SKM-1 (cell line): ENCODE data around the gene VCP.
A peak's percentile ranks its signal among the peaks of the same experiment; 100 is the strongest.

ENCODE experiments used
- DNase-seq: peaks from one replicate; lab custom pipeline; 2025; ENCODE audit not compliant: unreplicated experiment; lab: John Stamatoyannopoulos, UW

VCP gene

DNA sequence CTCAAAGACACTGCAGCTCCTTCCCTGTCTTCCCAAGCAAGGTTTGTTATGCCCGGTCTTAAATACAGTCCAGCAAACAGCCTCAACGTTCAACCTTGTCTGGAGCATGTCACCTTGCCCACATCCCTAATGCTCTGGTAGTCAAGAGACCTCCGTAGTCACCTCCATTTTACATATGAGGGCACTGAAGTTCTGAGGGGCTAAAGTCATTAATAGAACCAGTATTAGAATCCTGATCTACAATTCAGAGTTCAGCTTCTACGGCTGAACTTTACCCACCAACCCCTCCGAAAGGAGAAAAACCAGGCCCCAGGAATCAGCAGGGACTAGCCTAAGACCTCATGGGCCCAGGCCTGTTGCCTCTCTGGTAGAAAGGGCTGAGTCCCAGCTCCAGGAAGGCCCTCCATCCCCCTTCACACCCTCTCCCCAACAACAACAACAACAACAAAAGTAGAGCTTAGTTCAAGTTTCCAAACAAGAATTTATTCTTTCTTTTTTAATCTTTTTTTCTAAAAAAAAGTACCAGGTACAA, 31.3 kb upstream of the VCP start:
- DNase-seq, result no peak

DNA sequence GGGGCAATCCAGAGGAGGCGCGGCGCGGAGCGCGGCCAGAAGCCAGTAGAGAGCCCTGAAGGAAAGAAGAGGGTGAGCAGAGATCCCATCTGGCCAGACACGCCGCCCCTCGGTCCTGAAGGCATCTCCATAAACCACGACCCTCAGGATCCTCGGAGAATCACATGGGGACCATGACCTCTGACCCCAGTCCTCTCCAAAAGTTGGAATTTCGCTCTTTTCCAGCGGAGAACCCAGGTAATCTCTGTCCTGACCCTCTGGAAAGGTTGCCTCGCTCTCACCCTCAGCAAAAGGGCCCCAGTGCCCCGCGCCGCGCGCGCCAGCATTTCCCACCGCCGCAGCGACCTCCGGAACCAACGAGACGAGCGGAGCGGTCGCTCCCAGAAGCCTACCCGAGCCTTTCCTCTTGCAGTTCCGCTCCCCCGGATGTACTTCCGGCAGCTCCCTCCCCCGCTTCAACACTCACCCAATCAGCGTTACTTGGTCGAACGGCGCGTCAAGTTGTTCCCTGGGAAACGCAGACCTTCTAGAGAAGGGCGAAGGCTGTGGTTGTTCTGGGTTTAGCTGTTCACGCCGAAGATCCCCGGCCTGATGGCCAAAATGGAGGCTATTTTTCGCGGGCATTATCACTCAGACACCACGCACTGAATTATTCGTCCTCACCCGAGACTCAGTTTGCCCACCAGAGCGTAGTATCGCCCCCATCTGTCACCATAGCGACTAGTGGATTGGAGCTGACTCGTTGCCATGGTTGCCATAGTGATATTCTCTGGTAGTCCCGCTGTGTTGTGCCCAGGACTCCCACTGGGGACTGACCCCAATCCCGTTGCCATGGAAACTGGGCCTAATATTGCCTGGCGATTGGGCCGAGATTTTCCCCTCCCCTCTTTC, 30.6 kb upstream of the VCP start, which contains the start of gene STOML2:
Gene STOML2, minus strand, starts transcription at position 363 of the 891 bp plus-strand sequence. Its CDS starts 37 bp downstream, at position 326.
- DNase-seq, result peak; percentile 94

DNA sequence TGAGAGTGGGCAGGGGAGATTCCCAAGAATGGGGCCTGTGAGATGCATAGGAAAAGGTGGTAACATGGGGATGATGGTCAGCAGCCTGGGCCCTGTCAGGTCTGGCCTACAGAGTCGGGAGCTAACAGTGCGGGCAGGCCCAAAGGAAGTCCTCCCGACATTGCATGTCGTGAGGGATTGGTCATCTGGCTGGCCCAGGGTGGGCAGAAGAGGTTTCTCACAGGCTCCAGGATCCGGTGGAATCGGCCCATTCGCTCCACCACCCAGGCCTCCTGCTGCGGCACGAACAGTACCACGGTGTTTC, 30.0 kb upstream of the VCP start:
- DNase-seq, result no peak

DNA sequence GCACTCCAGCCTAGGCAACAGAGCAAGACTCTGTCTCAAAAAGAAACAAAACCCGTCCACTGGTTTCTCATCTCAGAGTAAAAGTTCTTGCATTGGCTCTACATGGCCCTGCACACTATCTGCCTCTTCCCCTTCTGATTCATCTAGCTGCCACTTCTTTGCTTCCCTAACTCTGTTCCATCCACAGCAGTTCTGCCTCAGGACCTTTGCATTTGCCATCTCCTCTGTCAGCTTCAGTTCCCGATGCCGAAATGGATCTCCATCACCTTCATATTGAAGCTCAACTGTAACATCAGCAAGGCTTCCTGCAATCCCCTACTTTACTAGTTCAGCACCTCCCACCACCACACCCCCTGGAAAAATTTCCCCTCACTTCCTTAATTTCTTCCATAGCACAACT, 25.1 kb upstream of the VCP start:
- no peak for DNase-seq

DNA sequence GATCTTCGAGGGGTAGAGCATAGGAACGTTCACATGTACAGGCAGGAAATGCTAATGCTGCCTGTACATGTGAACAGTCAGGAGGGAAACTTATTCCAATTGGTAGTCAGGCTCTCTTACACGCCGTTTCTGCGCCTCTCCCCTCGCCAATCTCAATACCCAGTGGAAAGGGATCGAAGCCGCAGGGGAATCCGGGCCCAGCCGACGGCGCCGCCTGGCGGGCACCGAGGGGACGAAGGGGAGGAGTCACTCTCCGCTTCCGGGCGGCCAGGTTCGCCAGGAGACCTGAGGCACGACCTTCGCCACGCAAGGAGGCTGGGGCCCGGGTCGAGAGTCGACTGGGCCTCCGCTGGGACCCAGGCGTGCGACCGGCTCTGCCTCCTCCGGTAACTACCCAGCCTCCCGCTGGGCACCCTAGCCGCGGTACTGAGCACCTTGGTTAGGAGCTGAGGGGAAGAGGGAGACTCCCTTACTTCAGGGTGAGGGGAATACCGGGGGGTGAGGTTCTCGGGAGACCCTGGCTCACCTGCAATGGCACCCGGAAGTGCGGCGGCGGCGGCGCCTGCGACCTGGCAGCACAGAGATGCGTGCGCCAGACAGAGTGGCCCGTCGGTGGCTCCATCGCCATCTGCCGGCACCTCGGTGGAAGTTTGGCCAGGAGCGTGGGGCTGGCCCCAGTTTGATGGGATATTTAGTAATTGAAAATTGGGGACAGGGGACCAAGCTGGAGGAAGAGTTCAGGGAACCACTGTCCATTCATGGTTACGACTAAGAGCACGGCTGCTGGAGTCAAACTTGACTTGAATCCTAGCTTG, 23.8 kb upstream of the VCP start, which contains the start of gene PIGO:
Gene PIGO, minus strand, starts transcription at position 557 of the 815 bp plus-strand sequence. CDS start 1,026 bp downstream, outside the sequence.
- DNase-seq, result peak; percentile 69

DNA sequence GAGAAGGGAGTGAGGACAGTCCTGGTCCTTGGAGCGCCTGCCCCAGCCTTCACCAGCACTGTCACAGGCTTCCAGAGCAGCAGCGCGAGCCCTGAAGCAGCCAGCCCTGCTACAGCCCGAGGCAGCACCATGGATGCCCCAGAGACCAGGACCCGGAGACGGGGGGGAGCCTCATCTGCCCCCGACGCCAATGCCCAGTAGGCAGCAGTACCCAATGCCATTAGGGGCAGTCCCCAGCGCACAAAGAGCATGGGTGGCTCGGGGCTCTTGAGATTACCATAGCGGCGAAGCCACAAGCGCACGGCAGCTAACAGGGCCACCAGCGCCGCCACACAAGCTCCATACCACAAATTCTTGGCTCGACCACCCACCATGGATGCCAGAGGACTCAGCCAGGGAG, 19.1 kb upstream of the VCP start:
- no peak for DNase-seq

DNA sequence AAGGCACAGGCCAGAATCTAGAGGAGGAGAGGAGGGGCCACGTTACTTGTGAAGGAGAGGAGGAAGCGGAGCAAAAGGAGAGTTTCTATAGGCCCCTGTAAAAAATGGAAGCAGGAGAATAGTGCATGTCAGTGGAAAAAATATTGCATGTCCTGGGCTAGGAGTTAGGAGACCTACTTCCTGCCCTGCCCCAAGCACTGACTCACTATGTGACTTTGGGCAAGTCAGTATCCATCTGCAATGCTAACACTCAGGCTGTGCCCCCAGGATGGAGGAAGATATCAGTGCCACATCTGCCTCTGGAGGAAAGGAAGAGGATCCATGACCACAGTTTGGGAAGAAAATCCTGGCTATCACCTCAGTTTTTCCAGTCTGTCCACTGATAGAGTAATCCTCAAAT, 17.0 kb upstream of the VCP start:
- DNase-seq, result no peak

DNA sequence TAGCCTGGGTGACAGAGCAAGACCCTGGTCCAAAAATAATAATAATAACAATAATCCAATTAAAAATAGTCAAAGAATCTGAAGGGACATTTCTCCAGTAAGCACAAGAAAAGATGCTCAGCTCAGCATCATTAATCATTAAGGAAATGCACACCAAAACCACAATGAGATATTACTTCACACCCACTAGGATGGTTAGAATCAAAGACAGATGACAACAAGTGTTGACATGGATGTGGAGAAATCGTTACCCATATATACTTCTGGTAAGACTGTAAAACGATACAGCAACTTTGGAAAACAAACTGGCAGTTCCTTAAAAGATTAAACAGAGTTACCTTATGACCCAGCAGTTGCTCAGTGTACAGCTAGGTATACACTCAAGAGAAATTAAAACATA, 12.7 kb upstream of the VCP start:
- DNase-seq, result no peak

DNA sequence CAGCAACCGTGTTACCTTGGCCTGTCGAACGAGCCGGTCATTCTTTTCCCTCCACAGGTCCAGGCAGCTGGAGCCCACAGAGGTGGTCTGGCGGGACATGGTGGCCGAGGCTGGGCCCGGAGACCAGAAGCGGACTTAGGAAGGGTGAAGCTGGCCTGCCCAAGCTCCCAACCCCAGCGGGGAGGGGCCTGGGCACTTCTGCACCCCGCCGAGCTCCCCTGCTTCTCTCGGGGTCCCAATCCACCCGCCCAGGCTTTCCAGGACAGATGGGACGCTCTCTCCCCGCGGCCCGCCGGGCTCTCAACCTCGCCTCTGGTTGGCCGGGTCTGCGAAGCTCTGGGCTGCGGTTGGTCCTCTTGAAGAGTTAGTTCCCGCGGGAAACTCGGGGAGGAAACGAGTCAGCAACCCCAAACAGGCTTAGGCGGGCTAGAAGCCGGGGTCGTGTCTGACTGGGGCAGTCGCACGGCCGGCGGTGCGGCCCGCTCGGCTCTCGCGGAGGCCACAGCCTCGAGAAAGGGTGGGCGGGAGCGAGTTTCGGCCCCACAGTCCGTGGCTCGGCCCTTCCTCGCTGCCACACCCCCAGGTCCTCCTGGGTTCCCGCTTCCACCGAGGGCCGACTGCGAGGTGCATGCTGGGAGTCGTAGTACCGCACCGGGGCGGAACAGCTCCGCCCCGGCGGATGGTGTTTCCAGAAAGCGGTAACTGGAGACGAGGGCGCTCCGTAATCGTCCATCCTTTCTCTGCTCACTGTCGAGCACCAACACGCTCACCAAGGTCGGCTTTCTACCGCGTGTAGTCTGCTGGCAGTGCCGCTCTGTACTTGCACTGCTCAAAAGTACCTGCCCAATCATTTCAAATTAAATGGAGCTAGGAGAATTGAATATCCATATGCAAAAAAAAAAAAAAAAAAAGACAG, 7.3 kb upstream of the VCP start, which contains the start of gene FANCG:
Gene FANCG, minus strand, starts transcription at position 517 of the 916 bp plus-strand sequence. Its CDS starts 418 bp downstream, at position 99.
- peak; percentile 85 for DNase-seq

DNA sequence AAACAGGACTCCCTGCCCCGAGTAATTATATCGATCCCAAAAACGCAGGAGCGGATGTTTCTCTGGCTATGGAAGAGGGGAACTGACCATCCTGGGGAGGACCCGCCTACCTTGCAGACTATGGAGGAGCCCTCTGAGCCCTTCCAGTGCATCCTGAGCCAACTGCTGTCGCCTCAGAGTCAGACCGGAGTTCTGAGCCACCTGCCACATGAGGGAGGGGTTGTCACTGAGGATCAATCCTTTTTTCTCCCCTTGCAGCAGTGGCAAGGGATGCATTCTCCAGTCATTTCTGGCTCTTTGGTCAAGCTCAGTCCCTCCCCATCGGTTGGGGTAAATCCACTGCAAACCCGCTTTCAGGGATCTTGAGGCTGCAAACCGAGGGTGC, 6.6 kb upstream of the VCP start:
- no peak for DNase-seq

DNA sequence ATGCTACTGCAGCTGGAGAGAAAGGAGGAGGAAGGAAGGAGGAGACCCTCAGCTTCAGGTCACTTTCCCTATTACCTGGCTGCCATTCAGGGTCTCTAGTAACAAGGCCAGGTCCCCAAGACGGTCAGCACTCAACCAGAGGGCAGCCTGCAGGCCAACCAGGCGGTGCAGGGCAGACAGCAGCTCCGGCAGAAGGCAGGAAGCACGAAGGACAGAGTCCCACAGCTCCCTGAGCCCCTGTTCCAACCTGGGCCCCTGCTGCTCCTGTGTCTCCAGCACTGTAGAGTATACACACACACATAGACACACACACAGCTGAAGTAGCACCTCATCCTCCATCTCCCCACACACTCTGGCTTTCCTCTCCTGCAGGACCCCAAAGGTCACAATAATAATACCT, 5.6 kb upstream of the VCP start:
- DNase-seq, result no peak

DNA sequence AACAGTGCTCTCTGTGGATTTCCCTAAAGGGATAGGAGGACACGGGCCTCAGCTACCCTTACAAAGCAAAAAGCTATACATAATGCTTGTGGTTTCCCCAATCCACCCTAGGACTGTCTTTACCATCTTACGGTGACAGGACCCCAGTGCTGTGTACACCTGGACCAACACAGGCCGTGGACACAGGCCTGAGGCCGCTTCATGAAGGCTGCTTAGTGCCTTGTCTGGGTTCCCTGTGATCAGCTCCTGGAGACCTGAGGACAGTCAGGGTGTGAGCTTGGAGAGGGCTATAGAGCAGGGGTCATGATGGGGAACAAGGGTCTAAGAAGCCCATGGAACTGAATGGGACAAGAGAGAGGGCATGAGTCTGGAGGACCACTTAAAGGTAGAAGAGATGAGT, 4.4 kb upstream of the VCP start:
- DNase-seq, result no peak

DNA sequence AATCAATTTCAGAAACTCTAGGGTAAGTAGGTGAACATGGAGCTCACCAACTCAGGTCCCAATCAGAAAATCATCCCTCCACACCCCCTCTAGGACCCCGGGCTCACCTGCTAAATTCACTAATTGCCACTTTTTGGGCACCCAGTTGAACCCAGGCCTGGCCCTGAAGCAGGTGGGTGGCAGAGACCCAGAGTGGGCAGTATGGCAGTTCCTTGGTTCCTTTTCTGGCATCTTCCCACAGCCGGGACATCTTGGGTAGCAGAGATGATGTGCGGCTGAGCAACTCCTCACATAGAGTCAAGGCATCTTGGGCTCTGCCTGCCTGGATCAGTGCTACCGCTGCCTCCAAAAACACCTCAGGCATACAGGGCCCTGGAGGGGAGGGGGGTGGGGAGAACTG, 2.9 kb upstream of the VCP start:
- no peak for DNase-seq

DNA sequence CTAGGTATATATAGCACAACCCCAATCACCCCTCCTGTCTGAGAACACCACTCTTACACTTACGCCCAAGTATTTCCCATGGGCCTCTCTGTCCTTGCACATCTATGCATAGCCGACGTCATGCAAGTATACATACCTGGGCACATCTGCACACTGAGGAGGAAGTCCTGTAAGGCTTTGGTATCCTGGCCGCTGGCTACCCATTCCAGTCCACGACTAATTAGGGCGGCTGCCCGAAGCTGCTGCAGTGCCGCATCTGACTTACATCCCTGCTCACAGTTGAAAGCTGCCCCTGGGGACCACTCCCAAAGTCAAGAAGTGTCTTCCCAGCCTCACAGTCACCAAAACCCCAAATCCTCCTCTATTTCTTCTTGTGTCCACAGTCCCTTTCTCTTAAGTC, 2.4 kb upstream of the VCP start:
- DNase-seq, result no peak

DNA sequence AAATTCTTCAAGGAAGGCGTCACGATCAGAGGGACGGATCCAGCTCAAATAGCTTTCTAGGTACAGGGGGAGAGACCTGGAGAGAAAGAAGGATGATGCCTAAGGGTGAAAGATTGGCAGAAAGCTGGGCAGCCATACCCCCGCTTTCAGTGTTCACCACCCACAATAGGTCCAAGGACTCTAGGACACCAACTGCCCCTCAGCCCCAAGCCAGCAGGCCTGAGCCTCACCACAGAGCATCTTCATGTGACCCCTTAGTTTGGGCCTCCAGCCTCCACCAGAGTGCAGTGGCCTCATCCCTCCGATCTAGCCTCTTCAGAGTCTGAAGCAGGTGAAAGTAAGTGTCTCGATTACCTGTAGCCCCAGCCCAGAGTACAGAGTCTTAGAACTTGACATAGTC, 1.7 kb upstream of the VCP start:
- DNase-seq, result no peak

DNA sequence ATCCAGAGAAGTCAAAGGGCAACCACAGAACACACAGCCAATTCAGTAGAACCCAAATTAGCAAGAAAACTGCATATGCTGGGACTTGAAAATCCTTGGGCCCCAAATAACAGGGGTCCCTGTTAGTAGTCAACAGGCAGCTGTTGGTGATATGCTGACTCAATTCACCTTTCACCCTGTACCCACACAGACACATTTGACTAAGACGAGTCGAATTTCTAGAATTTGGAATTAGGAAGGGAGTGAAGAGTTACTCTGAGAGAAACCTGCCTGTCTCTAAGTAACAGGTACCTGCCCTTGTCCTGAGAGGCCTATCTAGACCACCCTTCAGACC, 821 bp upstream of the VCP start:
- no peak for DNase-seq

DNA sequence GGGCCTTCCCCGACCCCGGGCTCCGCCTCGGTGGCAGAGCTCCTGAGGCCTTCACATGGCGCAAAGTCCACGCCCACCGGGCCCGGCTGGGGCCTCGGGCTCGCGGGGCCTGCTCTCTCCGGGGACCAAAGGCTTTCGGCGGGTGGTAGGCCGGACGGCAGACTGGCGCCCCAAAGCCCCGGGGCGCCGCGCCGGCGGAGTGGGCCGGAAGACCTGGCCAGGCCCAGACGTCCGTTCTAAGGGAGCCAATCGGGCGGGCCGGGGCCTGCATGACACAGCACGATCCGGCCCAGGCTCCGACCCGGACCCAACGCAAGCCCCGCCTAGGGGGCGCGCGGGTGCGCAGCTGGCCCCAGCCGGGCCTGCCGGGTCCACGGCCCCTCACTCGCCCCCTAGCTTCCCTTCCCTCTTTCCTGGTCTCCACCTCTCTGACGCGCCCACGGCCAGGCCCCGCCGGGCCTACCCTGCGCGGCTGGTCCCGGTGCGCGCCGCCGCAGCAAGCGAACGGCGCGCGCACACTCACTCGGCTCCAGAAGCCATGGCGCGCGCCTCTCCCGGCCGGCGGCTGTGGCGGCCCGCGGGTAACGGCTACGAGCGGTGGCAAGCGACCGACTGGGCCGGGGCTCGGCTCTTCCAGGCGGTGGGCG, 488 bp downstream of the VCP start:
- DNase-seq, result peak; percentile 72

DNA sequence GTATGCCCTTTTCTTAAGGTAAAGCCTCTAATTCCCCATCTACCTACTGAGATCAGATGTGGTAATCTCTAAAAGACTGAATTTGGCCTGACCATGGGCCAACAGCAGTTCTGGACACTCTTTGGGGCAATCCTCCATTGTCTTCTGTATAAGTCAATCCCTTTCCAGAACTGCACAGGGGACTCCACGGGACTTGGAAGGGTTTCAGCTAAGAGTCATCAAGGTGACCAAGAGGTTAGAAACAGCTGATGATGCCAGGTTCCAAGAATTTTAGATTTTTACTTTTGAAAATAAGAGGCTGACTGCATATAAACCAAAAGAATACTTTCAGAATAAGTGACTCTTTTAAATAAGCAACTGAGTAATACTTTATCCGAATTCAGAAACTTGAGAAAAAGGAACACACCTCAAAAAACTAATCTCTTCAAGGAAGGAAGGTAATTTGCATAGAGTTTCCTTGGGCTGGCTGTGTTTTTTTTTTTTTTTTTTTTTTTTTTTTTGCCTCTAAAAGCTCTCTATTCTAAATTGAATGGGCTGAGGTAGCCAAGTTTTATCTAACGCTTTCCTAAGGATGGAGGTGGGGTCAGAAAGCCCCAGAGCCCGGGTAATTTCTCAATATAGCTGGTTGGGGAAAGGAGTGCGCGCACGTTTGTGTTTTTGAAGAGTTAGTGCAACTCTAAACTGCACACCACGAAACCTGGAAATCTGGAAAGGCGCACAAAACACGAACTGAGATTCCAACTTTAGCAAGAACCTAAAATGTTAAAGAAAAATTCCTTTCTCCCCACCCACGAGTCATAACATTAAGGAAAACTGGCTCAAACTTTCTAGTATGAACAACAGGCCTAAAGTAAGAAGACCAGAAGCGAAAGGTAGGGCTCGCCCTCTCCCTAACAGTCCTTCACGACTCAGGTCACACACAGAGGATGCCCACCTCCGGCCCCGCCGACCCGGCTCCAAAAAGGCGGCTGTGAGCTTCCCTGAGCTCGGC, 1.3 kb downstream of the VCP start:
- no peak for DNase-seq

DNA sequence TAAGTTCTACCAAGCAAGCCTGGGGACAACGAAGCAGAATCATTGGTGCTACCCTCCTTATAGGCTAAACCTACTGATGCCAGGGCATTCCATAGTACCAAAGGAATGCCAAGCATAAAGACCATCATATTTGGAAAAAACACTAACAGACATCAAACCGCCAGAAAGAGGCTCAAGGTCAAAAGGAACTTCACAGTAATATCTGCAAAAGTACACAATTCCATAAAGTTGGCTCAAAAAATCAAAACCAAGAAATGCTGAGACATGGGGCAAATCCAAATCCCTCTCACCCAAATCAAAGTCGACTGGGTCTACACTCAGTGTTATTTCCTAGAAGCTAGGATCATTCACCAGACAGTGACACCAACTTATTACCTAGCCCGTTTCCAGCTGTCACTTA, 3.4 kb downstream of the VCP start:
- DNase-seq, result no peak
